ENCODE data around the gene TBCD. TPM values are rescaled to one million over a fixed set of nuclear protein-coding genes. Genes with fewer than 3 reads are reported as not detected.

Gene TBCD
- total RNA-seq, 1 donor from 2014 or later = 118 TPM

DNA sequence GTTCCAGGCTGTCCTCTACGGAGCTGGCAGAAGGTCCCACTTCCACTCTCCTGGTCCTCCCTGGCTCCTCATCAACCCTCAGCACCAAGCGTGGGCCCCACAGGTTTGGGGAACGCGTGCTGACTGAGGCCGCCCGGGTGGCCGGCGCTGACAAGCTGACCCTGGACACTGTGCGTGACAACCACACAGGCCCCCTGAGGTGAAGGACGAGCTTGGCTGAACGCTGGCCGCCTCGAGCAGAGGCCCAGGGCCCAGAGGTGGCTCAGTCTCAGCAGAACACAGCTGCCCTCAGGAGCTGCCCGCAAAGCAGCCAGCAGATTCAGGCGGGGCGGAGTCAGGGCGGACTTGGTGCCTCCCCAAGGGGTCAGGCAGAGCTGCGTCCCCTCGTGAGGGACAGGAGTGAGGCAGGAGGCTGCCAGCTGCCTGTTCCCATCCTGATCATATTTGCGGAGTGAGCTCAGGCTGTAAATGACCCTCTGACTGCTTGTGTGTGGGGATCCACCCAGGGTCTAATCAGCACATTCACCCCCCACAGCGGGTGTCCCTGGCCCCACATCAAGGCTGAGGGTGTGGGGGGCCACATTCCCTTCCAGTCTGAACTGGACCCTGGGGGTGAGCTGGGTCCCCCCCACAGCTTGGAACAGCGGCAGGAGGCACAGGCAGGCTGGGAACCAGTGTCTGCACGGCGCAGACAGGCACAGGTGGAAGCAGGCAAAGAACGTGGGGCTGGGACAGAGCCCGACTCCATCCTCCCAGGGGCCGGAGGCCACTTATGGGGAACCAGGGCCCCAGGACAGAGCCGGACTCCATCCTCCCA lies 222.5 kb downstream of the TBCD start:
- H3K9me3 Mint-ChIP-seq (ENCODE audit: unreplicated experiment) = peaks cover 4% of the 10 kb centered on the region
- TF ChIP-seq, protein P1, sequence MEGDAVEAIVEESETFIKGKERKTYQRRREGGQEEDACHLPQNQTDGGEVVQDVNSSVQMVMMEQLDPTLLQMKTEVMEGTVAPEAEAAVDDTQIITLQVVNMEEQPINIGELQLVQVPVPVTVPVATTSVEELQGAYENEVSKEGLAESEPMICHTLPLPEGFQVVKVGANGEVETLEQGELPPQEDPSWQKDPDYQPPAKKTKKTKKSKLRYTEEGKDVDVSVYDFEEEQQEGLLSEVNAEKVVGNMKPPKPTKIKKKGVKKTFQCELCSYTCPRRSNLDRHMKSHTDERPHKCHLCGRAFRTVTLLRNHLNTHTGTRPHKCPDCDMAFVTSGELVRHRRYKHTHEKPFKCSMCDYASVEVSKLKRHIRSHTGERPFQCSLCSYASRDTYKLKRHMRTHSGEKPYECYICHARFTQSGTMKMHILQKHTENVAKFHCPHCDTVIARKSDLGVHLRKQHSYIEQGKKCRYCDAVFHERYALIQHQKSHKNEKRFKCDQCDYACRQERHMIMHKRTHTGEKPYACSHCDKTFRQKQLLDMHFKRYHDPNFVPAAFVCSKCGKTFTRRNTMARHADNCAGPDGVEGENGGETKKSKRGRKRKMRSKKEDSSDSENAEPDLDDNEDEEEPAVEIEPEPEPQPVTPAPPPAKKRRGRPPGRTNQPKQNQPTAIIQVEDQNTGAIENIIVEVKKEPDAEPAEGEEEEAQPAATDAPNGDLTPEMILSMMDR (IDR thresholded peaks at IDR 0.05; ENCODE audit: partially characterized antibody, unreplicated experiment) = no peak
- no peaks in the 10 kb centered on the region for H3K27me3 Mint-ChIP-seq (ENCODE audit: unreplicated experiment)
- H3K27ac Mint-ChIP-seq (ENCODE audit: unreplicated experiment) = peak overlapping the region; percentile 78
- peak; percentile 83 for DNase-seq
- no peaks in the 10 kb centered on the region for H3K36me3 Mint-ChIP-seq (ENCODE audit: unreplicated experiment)
- H3K4me1 Mint-ChIP-seq (ENCODE audit: low read depth, unreplicated experiment) = no peaks in the 10 kb centered on the region
- no peak overlapping the region for H3K4me3 Mint-ChIP-seq (ENCODE audit: unreplicated experiment)

DNA sequence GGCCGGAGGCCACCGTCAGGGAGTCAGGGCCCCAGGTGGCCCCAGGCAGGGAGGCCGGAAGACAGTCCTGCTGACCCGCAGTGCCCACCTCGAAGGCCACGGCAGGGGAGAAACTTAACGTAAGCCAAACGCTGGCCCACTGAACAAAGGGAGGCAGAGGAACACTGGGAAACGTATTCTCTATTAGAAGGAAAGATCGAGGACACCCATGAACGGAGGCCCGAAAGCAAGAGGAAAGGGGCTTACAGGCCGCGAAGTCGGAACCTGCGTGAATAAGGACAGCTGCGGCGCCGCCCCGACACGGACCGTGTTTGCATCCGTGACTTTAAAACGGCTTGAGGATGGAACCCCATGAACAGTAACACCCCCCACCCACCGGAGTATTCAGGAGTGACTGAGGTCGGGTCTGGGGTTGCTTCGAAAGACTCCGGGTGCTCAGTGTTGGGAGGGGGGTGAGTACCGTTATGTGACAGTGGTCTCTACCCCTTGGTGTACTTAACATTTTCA lies 225.2 kb downstream of the TBCD start:
- H3K27ac Mint-ChIP-seq (ENCODE audit: unreplicated experiment) = no peak overlapping the region
- TF ChIP-seq, protein P1 (IDR thresholded peaks at IDR 0.05; ENCODE audit: partially characterized antibody, unreplicated experiment) = no peak
- no peak overlapping the region for H3K4me3 Mint-ChIP-seq (ENCODE audit: unreplicated experiment)
- no peak for DNase-seq
- no peaks in the 10 kb centered on the region for H3K4me1 Mint-ChIP-seq (ENCODE audit: low read depth, unreplicated experiment)
- peaks cover 4% of the 10 kb centered on the region for H3K9me3 Mint-ChIP-seq (ENCODE audit: unreplicated experiment)
- H3K36me3 Mint-ChIP-seq (ENCODE audit: unreplicated experiment) = peaks cover 7% of the 10 kb centered on the region
- no peaks in the 10 kb centered on the region for H3K27me3 Mint-ChIP-seq (ENCODE audit: unreplicated experiment)

DNA sequence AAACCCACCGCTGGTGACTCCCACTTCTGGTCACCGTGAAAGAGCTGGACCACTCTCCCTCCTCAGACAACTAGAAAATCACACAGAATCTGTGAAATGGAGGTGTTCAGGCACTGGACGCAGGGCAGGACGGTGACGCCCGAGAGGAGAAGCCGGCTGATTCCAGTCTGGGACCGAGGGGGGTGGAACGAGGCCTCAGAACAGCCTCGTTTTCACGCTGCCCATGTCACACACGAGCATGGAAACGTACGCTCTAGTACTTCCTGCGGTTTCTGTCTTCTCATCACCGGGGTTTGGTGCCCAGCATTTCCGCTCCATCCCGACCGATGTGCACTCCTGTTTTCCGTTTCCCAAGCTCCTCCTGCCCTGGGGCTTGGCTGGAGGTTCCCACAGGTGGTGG lies 225.7 kb downstream of the TBCD start:
- H3K9me3 Mint-ChIP-seq (ENCODE audit: unreplicated experiment) = peaks cover 4% of the 10 kb centered on the region
- no peak overlapping the region for H3K27ac Mint-ChIP-seq (ENCODE audit: unreplicated experiment)
- H3K27me3 Mint-ChIP-seq (ENCODE audit: unreplicated experiment) = no peaks in the 10 kb centered on the region
- H3K4me1 Mint-ChIP-seq (ENCODE audit: low read depth, unreplicated experiment) = no peaks in the 10 kb centered on the region
- TF ChIP-seq, protein P1 (IDR thresholded peaks at IDR 0.05; ENCODE audit: partially characterized antibody, unreplicated experiment) = no peak
- H3K4me3 Mint-ChIP-seq (ENCODE audit: unreplicated experiment) = no peak overlapping the region
- H3K36me3 Mint-ChIP-seq (ENCODE audit: unreplicated experiment) = peaks cover 7% of the 10 kb centered on the region
- no peak for DNase-seq

DNA sequence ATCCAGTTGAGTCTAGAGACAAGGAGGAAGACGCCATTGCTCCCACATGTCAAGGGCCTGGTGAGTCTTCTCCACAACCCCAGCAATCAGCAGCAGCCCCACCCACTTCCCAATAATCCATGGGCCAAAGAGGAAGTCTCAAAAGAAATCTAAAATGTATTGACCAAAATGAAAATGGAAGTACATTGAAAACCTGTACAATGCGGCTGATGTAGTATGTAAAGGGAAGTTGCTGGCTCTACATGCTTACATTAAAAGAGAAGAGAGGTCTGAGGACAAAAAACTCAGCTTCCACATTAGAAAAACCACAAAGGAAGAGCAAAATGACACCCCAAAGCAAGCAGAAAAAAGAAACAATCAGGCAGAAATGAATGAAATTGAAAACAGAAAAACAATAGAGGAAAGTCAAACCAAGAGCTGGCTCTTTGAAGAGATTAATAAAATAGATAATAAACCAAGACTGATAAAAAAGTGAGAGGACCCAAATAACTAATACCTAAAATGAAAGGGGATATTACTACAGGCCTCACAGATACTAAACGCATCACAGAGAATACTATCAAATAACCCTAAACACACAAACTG lies 227.0 kb downstream of the TBCD start:
- Mint-ChIP-seq H3K9me3 (ENCODE audit: unreplicated experiment) (peaks cover 4% of the 10 kb centered on the region), H3K27ac (ENCODE audit: unreplicated experiment) (no peak overlapping the region), H3K36me3 (ENCODE audit: unreplicated experiment) (peaks cover 7% of the 10 kb centered on the region), H3K27me3 (ENCODE audit: unreplicated experiment) (peaks cover 1% of the 10 kb centered on the region), H3K4me1 (ENCODE audit: low read depth, unreplicated experiment) (no peaks in the 10 kb centered on the region), H3K4me3 (ENCODE audit: unreplicated experiment) (no peak overlapping the region)
- no peak for DNase-seq
- TF ChIP-seq, protein P1 (IDR thresholded peaks at IDR 0.05; ENCODE audit: partially characterized antibody, unreplicated experiment) = no peak

DNA sequence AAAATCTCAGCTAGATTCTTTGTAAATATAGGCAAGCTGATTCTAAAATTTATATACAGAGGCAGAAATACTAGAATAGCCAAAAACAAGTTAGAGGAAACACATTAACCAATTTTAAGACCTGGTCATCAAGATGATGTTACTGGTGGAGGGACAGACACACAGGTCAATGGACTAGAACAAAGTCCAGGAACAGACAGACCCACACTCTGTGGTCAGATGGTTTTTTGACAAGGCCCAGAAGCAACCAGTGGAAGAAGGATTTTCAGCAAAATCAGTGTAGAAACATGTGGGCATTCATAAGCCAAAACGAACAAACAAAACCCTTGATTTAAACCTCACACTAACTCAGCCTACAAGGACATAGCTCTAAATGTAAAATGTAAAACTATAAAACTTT lies 227.9 kb downstream of the TBCD start:
- no peak overlapping the region for H3K4me3 Mint-ChIP-seq (ENCODE audit: unreplicated experiment)
- H3K27me3 Mint-ChIP-seq (ENCODE audit: unreplicated experiment) = peaks cover 1% of the 10 kb centered on the region
- H3K36me3 Mint-ChIP-seq (ENCODE audit: unreplicated experiment) = peaks cover 7% of the 10 kb centered on the region
- peaks cover 4% of the 10 kb centered on the region for H3K9me3 Mint-ChIP-seq (ENCODE audit: unreplicated experiment)
- no peak overlapping the region for H3K27ac Mint-ChIP-seq (ENCODE audit: unreplicated experiment)
- no peak for DNase-seq
- H3K4me1 Mint-ChIP-seq (ENCODE audit: low read depth, unreplicated experiment) = no peaks in the 10 kb centered on the region
- TF ChIP-seq, protein P1 (IDR thresholded peaks at IDR 0.05; ENCODE audit: partially characterized antibody, unreplicated experiment) = no peak

Measured in glutamatergic neuron (in vitro differentiated cells).